CD4-positive, alpha-beta T cell treated with Interleukin-2 at 100 ng/mL for 4 hours (primary cell): Measurements from ENCODE around the gene RNFT2.

Source experiments
- DNase-seq: peaks from one replicate; pipeline ENCODE4 v3.0.0-alpha.2; 2020; ENCODE audit warnings: low spot score

RNFT2 gene

GRCh38 chr12:116737774-116738657 is at the start of gene RNFT2, which contains the start of gene SPRING1:
RNFT2 (plus strand) TSS chr12:116738315; CDS start chr12:116740498, 2,183 bp downstream.
SPRING1 (minus strand) TSS chr12:116738069; CDS start chr12:116737900, 169 bp downstream.
- peak; percentile 100 for DNase-seq

- no peak for DNase-seq
Observed at GRCh38 chr12:116689521-116689920, 48.6 kb upstream of the RNFT2 start.

- DNase-seq: no peak
Observed at GRCh38 chr12:116689979-116690744, 48.0 kb upstream of the RNFT2 start.

- no peak for DNase-seq
Observed at GRCh38 chr12:116691205-116691604, 46.9 kb upstream of the RNFT2 start.

- no peak for DNase-seq
Observed at GRCh38 chr12:116691636-116692035, 46.5 kb upstream of the RNFT2 start.

GRCh38 chr12:116692605-116693004 is 45.5 kb upstream of the RNFT2 start:
- no peak for DNase-seq

- DNase-seq: no peak
Observed at GRCh38 chr12:116693286-116694227, 44.6 kb upstream of the RNFT2 start.

- DNase-seq: no peak
Observed at GRCh38 chr12:116694653-116695463, 43.3 kb upstream of the RNFT2 start.

GRCh38 chr12:116695464-116695725 is 42.7 kb upstream of the RNFT2 start:
- DNase-seq: no peak

GRCh38 chr12:116697305-116697704 is 40.8 kb upstream of the RNFT2 start:
- no peak for DNase-seq

- DNase-seq: no peak
Observed at GRCh38 chr12:116697716-116698115, 40.4 kb upstream of the RNFT2 start.

- no peak for DNase-seq
Observed at GRCh38 chr12:116698116-116698515, 40.0 kb upstream of the RNFT2 start.

GRCh38 chr12:116698554-116699075 is 39.5 kb upstream of the RNFT2 start:
- DNase-seq: no peak

- no peak for DNase-seq
Observed at GRCh38 chr12:116700066-116700465, 38.0 kb upstream of the RNFT2 start.

- DNase-seq: no peak
Observed at GRCh38 chr12:116701432-116701831, 36.7 kb upstream of the RNFT2 start.

GRCh38 chr12:116703214-116703795 is 34.8 kb upstream of the RNFT2 start:
- peak; percentile 70 for DNase-seq

- DNase-seq: no peak
Observed at GRCh38 chr12:116707751-116708150, 30.4 kb upstream of the RNFT2 start.

GRCh38 chr12:116708826-116709756 is 29.0 kb upstream of the RNFT2 start:
- DNase-seq: peak; percentile 47

GRCh38 chr12:116709768-116710167 is 28.3 kb upstream of the RNFT2 start:
- DNase-seq: no peak
